H9 (cell line): ENCODE results near the gene LRP2. TPM values are rescaled to one million over a fixed set of nuclear protein-coding genes. Genes with fewer than 3 reads are reported as not detected.

Source experiments
- DNase-seq: peaks from one replicate; pipeline ENCODE4 v3.0.0-alpha.2; 2017
- H2AFZ ChIP-seq: one replicate; pipeline ENCODE4 v1.6.1; 2013; ENCODE audit warnings: mild to moderate bottlenecking, low read length, control low read depth, moderate library complexity
- H2AK5ac ChIP-seq: 2 replicates; pipeline ENCODE4 v1.6.1; 2013; ENCODE audit warnings: low read length, control low read depth, mixed read lengths; ENCODE audit not compliant: insufficient read length
- H2BK120ac ChIP-seq: one replicate; pipeline ENCODE4 v1.6.1; 2013; ENCODE audit warnings: low read depth, mild to moderate bottlenecking, low read length, control low read depth, inconsistent platforms; ENCODE audit not compliant: poor library complexity, severe bottlenecking
- H2BK12ac ChIP-seq: 2 replicates; pipeline ENCODE4 v1.6.1; 2013; ENCODE audit warnings: low read length, control low read depth, mixed read lengths, low read depth; ENCODE audit not compliant: insufficient read length
- H2BK15ac ChIP-seq: 2 replicates; pipeline ENCODE4 v1.6.1; 2013; ENCODE audit warnings: low read depth, low read length, control low read depth
- H2BK20ac ChIP-seq: one replicate; pipeline ENCODE4 v1.6.1; 2013; ENCODE audit warnings: low read depth, mild to moderate bottlenecking, low read length, control low read depth, inconsistent platforms; ENCODE audit not compliant: poor library complexity, severe bottlenecking
- H2BK5ac ChIP-seq: 2 replicates; pipeline ENCODE4 v1.6.1; 2013; ENCODE audit warnings: low read length, control low read depth, mixed read lengths; ENCODE audit not compliant: insufficient read length
- H3K14ac ChIP-seq: 2 replicates; pipeline ENCODE4 v1.6.1; 2013; ENCODE audit warnings: low read length, control low read depth; ENCODE audit not compliant: insufficient read depth
- H3K18ac ChIP-seq: 2 replicates; pipeline ENCODE4 v1.6.1; 2013; ENCODE audit warnings: low read depth, mild to moderate bottlenecking, mixed read lengths, low read length, control low read depth; ENCODE audit not compliant: insufficient read length
- H3K23ac ChIP-seq: 2 replicates; pipeline ENCODE4 v1.6.1; 2013; ENCODE audit warnings: low read length, control low read depth, mixed read lengths, low read depth; ENCODE audit not compliant: insufficient read length
- H3K23me2 ChIP-seq: 2 replicates; pipeline ENCODE4 v1.6.1; 2013; ENCODE audit warnings: low read depth, mild to moderate bottlenecking, mixed read lengths, low read length, control low read depth; ENCODE audit not compliant: insufficient read length, poor library complexity, severe bottlenecking
- H3K27ac ChIP-seq: 2 replicates; pipeline ENCODE4 v1.5.1; 2013; ENCODE audit warnings: low read length, control low read depth, mixed read lengths, low read depth; ENCODE audit not compliant: insufficient read length
- H3K27me3 ChIP-seq: 2 replicates; pipeline ENCODE4 v1.6.1; 2013; ENCODE audit warnings: low read length, control low read depth, inconsistent platforms; ENCODE audit not compliant: insufficient read depth
- H3K4ac ChIP-seq: 2 replicates; pipeline ENCODE4 v1.6.1; 2013; ENCODE audit warnings: low read depth, mild to moderate bottlenecking, control low read depth, inconsistent platforms, low read length, moderate library complexity
- H3K4me1 ChIP-seq: 2 replicates; pipeline ENCODE4 v1.6.1; 2013; ENCODE audit warnings: low read length, control low read depth, inconsistent platforms; ENCODE audit not compliant: insufficient read depth
- H3K4me2 ChIP-seq: 2 replicates; pipeline ENCODE4 v1.6.1; 2013; ENCODE audit warnings: low read length, control low read depth, mixed read lengths; ENCODE audit not compliant: insufficient read length, insufficient read depth
- H3K56ac ChIP-seq: 2 replicates; pipeline ENCODE4 v1.6.1; 2013; ENCODE audit warnings: low read depth, mild to moderate bottlenecking, mixed read lengths, low read length, control low read depth; ENCODE audit not compliant: insufficient read length
- H3K79me1 ChIP-seq: 2 replicates; pipeline ENCODE4 v1.6.1; 2013; ENCODE audit warnings: low read depth, mild to moderate bottlenecking, moderate library complexity, low read length, control low read depth, inconsistent platforms; ENCODE audit not compliant: insufficient read depth, poor library complexity, severe bottlenecking
- H3K79me2 ChIP-seq: 2 replicates; pipeline ENCODE4 v1.6.1; 2013; ENCODE audit warnings: low read length, control low read depth, inconsistent platforms; ENCODE audit not compliant: insufficient read depth
- H3K9ac ChIP-seq: 2 replicates; pipeline ENCODE4 v1.6.1; 2013; ENCODE audit warnings: low read length, control low read depth, mixed read lengths; ENCODE audit not compliant: insufficient read length; ENCODE audit errors: extremely low read depth
- H3K9me3 ChIP-seq: one replicate; pipeline ENCODE4 v1.6.1; 2013; ENCODE audit warnings: low read depth, low read length, inconsistent platforms; ENCODE audit not compliant: control insufficient read depth
- H3T11ph ChIP-seq: one replicate; pipeline ENCODE4 v1.6.1; 2013; ENCODE audit warnings: mild to moderate bottlenecking, low read length, control low read depth, inconsistent platforms
- H4K20me1 ChIP-seq: one replicate; pipeline ENCODE4 v1.6.1; 2013; ENCODE audit not compliant: control insufficient read depth, insufficient read length, insufficient read depth
- H4K5ac ChIP-seq: 2 replicates; pipeline ENCODE4 v1.6.1; 2013; ENCODE audit warnings: low read depth, mild to moderate bottlenecking, mixed read lengths, low read length, control low read depth; ENCODE audit not compliant: insufficient read length
- H4K8ac ChIP-seq: replicated peaks from 2 replicates; pipeline ENCODE4 v1.6.1; 2013; ENCODE audit warnings: low read length, control low read depth, mixed read lengths, low read depth; ENCODE audit not compliant: insufficient read length
- H4K91ac ChIP-seq: 2 replicates; pipeline ENCODE4 v1.6.1; 2013; ENCODE audit warnings: low read depth, mild to moderate bottlenecking, moderate library complexity, mixed read lengths, low read length, control low read depth; ENCODE audit not compliant: insufficient read length
- H3K27ac Mint-ChIP-seq, 3 experiments: 2 replicates in 2 of 3; 3 replicates in 1 of 3; pipeline ENCODE4 v1.8.0; 2020 to 2021; ENCODE audit warnings: mixed read lengths in 3 of 3, mild to moderate bottlenecking in 1 of 3, moderate library complexity in 1 of 3
- H3K27me3 Mint-ChIP-seq: 2 replicates; pipeline ENCODE4 v1.8.0; 2021; ENCODE audit warnings: low read depth, mild to moderate bottlenecking, moderate library complexity, mixed read lengths
- H3K36me3 Mint-ChIP-seq, 3 experiments: 2 replicates in 2 of 3; 3 replicates in 1 of 3; pipeline ENCODE4 v1.8.0; 2020 to 2021; ENCODE audit warnings: low read depth in 3 of 3, mixed read lengths in 3 of 3; ENCODE audit not compliant: insufficient read depth in 1 of 3
- H3K4me1 Mint-ChIP-seq, 2 experiments: 2 replicates each; pipeline ENCODE4 v1.8.0; 2020; ENCODE audit warnings: mixed read lengths in 2 of 2
- H3K4me3 Mint-ChIP-seq, 2 experiments: 2 replicates in 1 of 2; 3 replicates in 1 of 2; pipeline ENCODE4 v1.8.0; 2020 to 2021; ENCODE audit warnings: mild to moderate bottlenecking in 2 of 2, mixed read lengths in 2 of 2, moderate library complexity in 1 of 2
- H3K9me3 Mint-ChIP-seq, 2 experiments: 2 replicates in 1 of 2; 3 replicates in 1 of 2; pipeline ENCODE4 v1.8.0; 2020; ENCODE audit warnings: mild to moderate bottlenecking in 2 of 2, mixed read lengths in 2 of 2, moderate library complexity in 1 of 2
- WGBS: extraction: QIAGEN DNeasy Blood & Tissue Kit; methylation state at CpG from one replicate; pipeline ENCODE4 v1.1.7; 2013; ENCODE audit warnings: missing lambda C conversion rate, low lambda C conversion rate, mixed read lengths; ENCODE audit not compliant: insufficient read length; ENCODE audit errors: extremely low coverage; 5-methylcytosine and 5-hydroxymethylcytosine counted together
- total RNA-seq: library from RNA; stranded (reverse); gene quantifications from 2 replicates; pipeline ENCODE4 v1.2.1, GENCODE V29; 2021
- TF ChIP-seq, protein P1 (sequence below): fragments of 200-600 bp; sonication (generic); conservative IDR thresholded peaks from 3 replicates; pipeline ENCODE4 v1.8.0; 2021; ENCODE audit warnings: antibody characterized with exemption, mild to moderate bottlenecking

Gene LRP2
- total RNA-seq, 1 experiment from 2014 or later, result 1.4 TPM

DNA sequence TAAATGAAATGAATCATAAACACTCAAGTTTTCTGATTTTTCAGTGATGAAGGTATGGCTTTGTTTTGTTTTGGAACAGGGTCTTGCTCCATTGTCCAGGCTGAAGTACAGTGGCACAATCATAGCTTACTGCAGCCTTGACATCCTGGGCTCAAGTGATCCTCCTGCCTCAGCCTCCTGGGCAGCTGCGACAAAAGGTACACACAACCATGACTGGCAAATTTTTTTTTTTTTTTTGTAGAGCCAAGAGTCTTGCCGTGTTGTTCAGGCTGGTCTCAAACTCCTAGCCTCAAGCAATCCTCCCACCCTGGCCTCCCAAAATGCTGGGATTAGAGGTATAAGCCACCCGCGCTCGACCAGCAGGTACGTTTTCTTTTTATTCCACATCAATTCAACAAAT is 22.5 kb upstream of the LRP2 start:
- WGBS, result no CpG with 5 or more reads among the region's 6 CpGs
- no peak overlapping the region for H2AFZ ChIP-seq
- no peaks in the 10 kb centered on the region for H3K4me1 Mint-ChIP-seq

More for the DNA sequence above, 22.5 kb upstream of the LRP2 start:
- H4K8ac ChIP-seq, result no peak overlapping the region
- H3K18ac ChIP-seq, result no peak overlapping the region
- no peak overlapping the region for H2AK5ac ChIP-seq
- H2BK20ac ChIP-seq, result no peak overlapping the region
- H2BK5ac ChIP-seq, result no peak overlapping the region
- H4K5ac ChIP-seq, result no peak overlapping the region
- H2BK15ac ChIP-seq, result no peak overlapping the region
- peaks cover 2% of the 10 kb centered on the region for H3K23me2 ChIP-seq
- no peaks in the 10 kb centered on the region for H3K4me1 ChIP-seq
- no peak overlapping the region for H2BK120ac ChIP-seq
- TF ChIP-seq, protein P1, sequence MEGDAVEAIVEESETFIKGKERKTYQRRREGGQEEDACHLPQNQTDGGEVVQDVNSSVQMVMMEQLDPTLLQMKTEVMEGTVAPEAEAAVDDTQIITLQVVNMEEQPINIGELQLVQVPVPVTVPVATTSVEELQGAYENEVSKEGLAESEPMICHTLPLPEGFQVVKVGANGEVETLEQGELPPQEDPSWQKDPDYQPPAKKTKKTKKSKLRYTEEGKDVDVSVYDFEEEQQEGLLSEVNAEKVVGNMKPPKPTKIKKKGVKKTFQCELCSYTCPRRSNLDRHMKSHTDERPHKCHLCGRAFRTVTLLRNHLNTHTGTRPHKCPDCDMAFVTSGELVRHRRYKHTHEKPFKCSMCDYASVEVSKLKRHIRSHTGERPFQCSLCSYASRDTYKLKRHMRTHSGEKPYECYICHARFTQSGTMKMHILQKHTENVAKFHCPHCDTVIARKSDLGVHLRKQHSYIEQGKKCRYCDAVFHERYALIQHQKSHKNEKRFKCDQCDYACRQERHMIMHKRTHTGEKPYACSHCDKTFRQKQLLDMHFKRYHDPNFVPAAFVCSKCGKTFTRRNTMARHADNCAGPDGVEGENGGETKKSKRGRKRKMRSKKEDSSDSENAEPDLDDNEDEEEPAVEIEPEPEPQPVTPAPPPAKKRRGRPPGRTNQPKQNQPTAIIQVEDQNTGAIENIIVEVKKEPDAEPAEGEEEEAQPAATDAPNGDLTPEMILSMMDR, result no peak
- Mint-ChIP-seq H3K27me3 (no peaks in the 10 kb centered on the region), H3K4me3 (no peak overlapping the region), H3K36me3 (no peaks in the 10 kb centered on the region), H3K9me3 (no peaks in the 10 kb centered on the region), H3K27ac (no peak overlapping the region)
- no peak overlapping the region for H4K91ac ChIP-seq
- no peak overlapping the region for H3K27ac ChIP-seq
- H3K27me3 ChIP-seq, result no peaks in the 10 kb centered on the region
- H3K14ac ChIP-seq, result no peak overlapping the region
- H3K9me3 ChIP-seq, result no peaks in the 10 kb centered on the region
- no peaks in the 10 kb centered on the region for H3K79me2 ChIP-seq
- no peak for DNase-seq
- no peak overlapping the region for H3K4me2 ChIP-seq
- H3T11ph ChIP-seq, result no peak overlapping the region
- H3K79me1 ChIP-seq, result no peaks in the 10 kb centered on the region
- no peak overlapping the region for H3K4ac ChIP-seq
- H4K20me1 ChIP-seq, result no peaks in the 10 kb centered on the region
- H3K9ac ChIP-seq, result no peak overlapping the region
- no peak overlapping the region for H3K23ac ChIP-seq
- H2BK12ac ChIP-seq, result no peak overlapping the region
- no peak overlapping the region for H3K56ac ChIP-seq
